ENCODE data around the gene KRTCAP2. TPM values are rescaled to one million over a fixed set of nuclear protein-coding genes. Genes with fewer than 3 reads are reported as not detected.

KRTCAP2 gene
- total RNA-seq, 1 experiment from 2014 or later, result 156 TPM

- Histone ChIP-seq H3K79me2 (ENCODE audit: low read depth) (no peaks in the 10 kb centered on the region), H2AFZ (no peak overlapping the region), H3F3A (ENCODE audit: insufficient read depth, low read depth) (peaks cover 25% of the 10 kb centered on the region), H3K27me3 (ENCODE audit: insufficient read depth, low read depth) (no peaks in the 10 kb centered on the region), H3K9me3 (ENCODE audit: insufficient read depth, low read depth) (no peaks in the 10 kb centered on the region), H3K9me2 (ENCODE audit: insufficient read depth) (no peaks in the 10 kb centered on the region), H3K36me3 (ENCODE audit: low read depth) (no peaks in the 10 kb centered on the region), H3K4me3 (no peak overlapping the region), H4K20me1 (ENCODE audit: insufficient read depth) (no peaks in the 10 kb centered on the region), H3K4me1 (replicated peaks; ENCODE audit: insufficient read depth) (peaks cover 21% of the 10 kb centered on the region), H3K27ac (no peak overlapping the region), H3K4me2 (no peak overlapping the region)
- ChIA-PET POLR2A (ENCODE audit: unreplicated experiment) (no interaction called here), CTCF (no interaction called here)
- no TSS peak for BruUV-seq (replicated peaks)
- intact Hi-C loops (cut with micrococcal nuclease; ENCODE audit: unreplicated experiment), result no loop called here
- TF ChIP-seq EZH2 (IDR thresholded peaks at IDR 0.05; ENCODE audit: low read depth), result no peak
- no peak for TF ChIP-seq CTCF (conservative IDR thresholded peaks at IDR 0.05)
- DNase-seq, result no peak
Observed at GRCh38 chr1:155120253-155120652, 52.9 kb downstream of the KRTCAP2 start.

Other genes with a start within 250 kb of the KRTCAP2 start
- gene PMVK, start 236.6 kb downstream of the KRTCAP2 start, total RNA-seq (2021), result 27.1 and 38.2 TPM in 2 replicates
- gene PBXIP1, start 217.2 kb downstream of the KRTCAP2 start, total RNA-seq (2021), result 36.3 and 40.2 TPM in 2 replicates
- 30.0 and 33.2 TPM in 2 replicates for gene PYGO2, start 211.5 kb downstream of the KRTCAP2 start, total RNA-seq (2021)
- 162 and 210 TPM in 2 replicates for gene SHC1, start 202.6 kb downstream of the KRTCAP2 start, total RNA-seq (2021)
- gene CKS1B, start 198.6 kb downstream of the KRTCAP2 start, total RNA-seq (2021), result 236 and 300 TPM in 2 replicates
- 47.9 and 54.2 TPM in 2 replicates for gene FLAD1, start 190.0 kb downstream of the KRTCAP2 start, total RNA-seq (2021)
- 1.2 and 1.3 TPM in 2 replicates for gene LENEP, start 179.7 kb downstream of the KRTCAP2 start, total RNA-seq (2021)
- gene ZBTB7B, start 170.5 kb downstream of the KRTCAP2 start, total RNA-seq (2021), result 38.6 and 44.1 TPM in 2 replicates
- gene DCST2, start 139.5 kb downstream of the KRTCAP2 start, total RNA-seq (2021), result 4.4 and 4.7 TPM in 2 replicates
- gene DCST1, start 139.5 kb downstream of the KRTCAP2 start, total RNA-seq (2021), result 0.22 and 0.43 TPM in 2 replicates
- gene ADAM15, start 122.0 kb downstream of the KRTCAP2 start, total RNA-seq (2021), result 187 and 195 TPM in 2 replicates
- 14.0 and 17.3 TPM in 2 replicates for gene EFNA4, start 109.6 kb downstream of the KRTCAP2 start, total RNA-seq (2021)
- 6.7 and 8.8 TPM in 2 replicates for gene EFNA3, start 94.5 kb downstream of the KRTCAP2 start, total RNA-seq (2021)
- gene EFNA1, start 45.4 kb downstream of the KRTCAP2 start, total RNA-seq (2021), result 30.6 and 35.7 TPM in 2 replicates
- 54.9 and 67.6 TPM in 2 replicates for gene SLC50A1, start 37.5 kb downstream of the KRTCAP2 start, total RNA-seq (2021)
- 83.7 and 127 TPM in 2 replicates for gene DPM3, start 32.8 kb downstream of the KRTCAP2 start, total RNA-seq (2021)
- 6.0 and 6.2 TPM in 2 replicates for gene TRIM46, start 545 bp upstream of the KRTCAP2 start, total RNA-seq (2021)
- gene THBS3, start 34.6 kb upstream of the KRTCAP2 start, total RNA-seq (2021), result 45.4 and 58.8 TPM in 2 replicates
- gene MTX1, start 35.4 kb upstream of the KRTCAP2 start, total RNA-seq (2021), result 56.1 and 68.9 TPM in 2 replicates
- gene ENTREP3, start 82.2 kb upstream of the KRTCAP2 start, total RNA-seq (2021), result 56.9 and 60.8 TPM in 2 replicates
- gene SCAMP3, start 89.1 kb upstream of the KRTCAP2 start, total RNA-seq (2021), result 56.9 and 64.1 TPM in 2 replicates
- 39.1 and 43.9 TPM in 2 replicates for gene CLK2, start 100.2 kb upstream of the KRTCAP2 start, total RNA-seq (2021)
- 6.6 and 7.5 TPM in 2 replicates for gene HCN3, start 104.2 kb upstream of the KRTCAP2 start, total RNA-seq (2021)
- gene PKLR, start 128.1 kb upstream of the KRTCAP2 start, total RNA-seq (2021), result not detected in 2 replicates
- 397 and 568 TPM in 2 replicates for gene FDPS, start 135.6 kb upstream of the KRTCAP2 start, total RNA-seq (2021)
- gene RUSC1, start 147.6 kb upstream of the KRTCAP2 start, total RNA-seq (2021), result 43.4 and 45.3 TPM in 2 replicates

All from PC-9 (cell line).